Stimulated activated memory B cell treated with anti-CD40 and anti-IgM and Interleukin-4, amounts not matched to agents 10 μg/mL and 1 μg/mL and 100 μg/mL, for 72 hours (primary cell): ENCODE data around the gene AICDA.
A peak's percentile ranks its signal among the peaks of the same experiment; 100 is the strongest.
"Not testable (repeated sequence)": the region's sequence is repeated elsewhere in the genome, so short reads cannot be mapped to it uniquely, and the experiment has no call there.

Experiments used
- ATAC-seq: fragments of 150-1000 bp; cut with Tn5 transposase; 2 replicates; pipeline ENCODE4 v1.10.0; 2021
- H3K27ac Mint-ChIP-seq: one replicate; pipeline ENCODE4 v1.8.0; 2022; ENCODE audit warnings: mild to moderate bottlenecking, mixed read lengths
- H3K27me3 Mint-ChIP-seq: one replicate; pipeline ENCODE4 v1.8.0; 2022; ENCODE audit warnings: mixed read lengths
- H3K36me3 Mint-ChIP-seq: one replicate; pipeline ENCODE4 v1.8.0; 2022; ENCODE audit warnings: mixed read lengths
- H3K4me1 Mint-ChIP-seq: one replicate; pipeline ENCODE4 v1.8.0; 2022; ENCODE audit warnings: mixed read lengths
- H3K4me3 Mint-ChIP-seq: one replicate; pipeline ENCODE4 v1.8.0; 2022; ENCODE audit warnings: mild to moderate bottlenecking, moderate library complexity, mixed read lengths
- H3K9me3 Mint-ChIP-seq: one replicate; pipeline ENCODE4 v1.8.0; 2022; ENCODE audit warnings: mixed read lengths

The AICDA gene

DNA sequence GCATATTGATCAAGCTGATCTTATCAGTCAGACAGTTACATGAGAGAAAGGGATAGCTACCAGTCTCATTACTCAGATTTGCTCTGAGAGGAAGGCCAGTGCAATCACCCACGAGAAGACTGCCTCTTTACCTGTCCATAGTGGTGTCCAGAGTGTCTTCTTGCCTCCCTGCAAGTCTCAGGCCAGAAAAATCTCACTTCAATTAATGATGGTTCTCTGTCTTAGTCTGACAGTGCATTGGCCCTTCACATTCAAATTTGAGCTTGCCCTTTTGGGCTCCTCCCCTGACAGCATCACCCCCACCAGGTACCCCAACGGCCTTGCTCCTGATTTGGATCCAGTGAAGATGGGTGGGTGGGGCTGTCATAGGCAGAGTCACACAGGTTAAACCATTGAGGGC is at the start of gene AICDA:
AICDA (minus strand) TSS at position 231 of the 400 bp plus-strand sequence; CDS start at position 139, 92 bp downstream.
- Mint-ChIP-seq H3K4me3 (peak within 1 kb of the TSS; percentile 64), H3K9me3 (no peaks in the 10 kb centered on the region), H3K36me3 (no peaks in the 10 kb centered on the region), H3K27ac (peak within 1 kb of the TSS; percentile 83), H3K27me3 (no peaks in the 10 kb centered on the region), H3K4me1 (peaks cover 31% of the 10 kb centered on the region)
- ATAC-seq: peak; percentile 51

DNA sequence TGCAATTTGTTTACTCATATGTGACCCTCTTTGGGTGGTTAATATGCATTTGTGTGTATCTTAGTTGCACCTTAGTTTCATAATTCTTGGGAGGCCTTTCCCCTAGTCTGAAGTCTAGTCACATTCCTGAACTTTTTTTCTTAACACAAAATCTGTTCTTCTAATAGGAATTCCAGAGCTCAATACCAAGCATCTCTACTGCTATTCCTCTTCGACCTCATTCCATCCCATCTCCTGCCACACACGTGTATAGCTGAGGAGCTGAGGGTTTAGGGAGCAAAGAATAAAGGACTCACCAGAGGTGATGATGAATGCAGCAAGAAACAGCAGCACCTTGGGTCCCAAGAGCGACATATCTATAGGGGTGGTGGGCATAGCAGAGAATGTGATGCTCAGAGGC is 49.1 kb upstream of the AICDA start:
- Mint-ChIP-seq H3K36me3 (peaks cover 4% of the 10 kb centered on the region), H3K9me3 (no peaks in the 10 kb centered on the region), H3K4me1 (peaks cover 5% of the 10 kb centered on the region), H3K27me3 (no peaks in the 10 kb centered on the region), H3K27ac (no peak overlapping the region), H3K4me3 (no peak overlapping the region)
- no peak for ATAC-seq

DNA sequence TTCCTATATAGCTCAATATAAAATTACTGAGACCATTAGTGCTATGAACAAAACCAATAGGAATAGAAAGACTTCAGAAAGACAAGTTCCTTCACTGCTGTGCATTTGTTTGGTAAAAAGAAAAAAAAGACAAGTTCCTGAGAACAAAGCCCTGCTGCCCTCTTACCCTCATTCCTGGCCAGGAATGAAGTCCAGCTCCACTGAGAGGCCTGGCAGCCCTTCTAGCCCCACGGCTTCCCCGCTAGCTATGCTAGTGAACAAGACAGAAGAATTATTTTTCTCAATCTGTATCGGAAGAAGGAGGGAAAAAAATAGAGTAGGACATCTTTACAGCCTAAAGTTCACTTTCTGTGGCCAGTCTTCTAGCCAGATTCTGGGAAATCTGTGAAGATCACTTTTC is 48.4 kb upstream of the AICDA start:
- Mint-ChIP-seq H3K4me3 (no peak overlapping the region), H3K27ac (no peak overlapping the region), H3K36me3 (peaks cover 4% of the 10 kb centered on the region), H3K4me1 (peaks cover 5% of the 10 kb centered on the region), H3K9me3 (no peaks in the 10 kb centered on the region), H3K27me3 (no peaks in the 10 kb centered on the region)
- ATAC-seq: no peak

DNA sequence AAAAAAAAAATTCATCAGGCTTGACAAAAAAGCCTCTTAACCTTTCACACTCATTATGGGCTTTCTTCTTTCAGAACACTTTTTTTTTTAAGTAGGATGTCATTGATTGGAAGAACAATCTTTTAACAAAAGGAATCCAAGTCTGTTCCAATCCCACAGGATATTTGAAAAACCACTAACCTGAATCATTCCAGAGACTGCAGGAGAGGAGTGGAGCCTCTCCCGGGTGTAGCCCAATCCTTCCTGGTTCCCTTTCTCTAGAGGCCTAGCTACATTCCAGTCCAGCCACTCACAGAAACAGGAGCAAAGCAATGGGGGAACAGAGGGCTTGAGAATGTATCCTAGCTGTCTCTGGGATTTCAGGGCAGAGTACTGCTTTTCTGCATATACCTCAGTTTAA is 45.7 kb upstream of the AICDA start:
- H3K9me3 Mint-ChIP-seq: no peaks in the 10 kb centered on the region
- H3K4me3 Mint-ChIP-seq: no peak overlapping the region
- no peak for ATAC-seq
- H3K27me3 Mint-ChIP-seq: no peaks in the 10 kb centered on the region
- H3K27ac Mint-ChIP-seq: no peak overlapping the region
- H3K36me3 Mint-ChIP-seq: peaks cover 4% of the 10 kb centered on the region
- H3K4me1 Mint-ChIP-seq: peaks cover 4% of the 10 kb centered on the region

DNA sequence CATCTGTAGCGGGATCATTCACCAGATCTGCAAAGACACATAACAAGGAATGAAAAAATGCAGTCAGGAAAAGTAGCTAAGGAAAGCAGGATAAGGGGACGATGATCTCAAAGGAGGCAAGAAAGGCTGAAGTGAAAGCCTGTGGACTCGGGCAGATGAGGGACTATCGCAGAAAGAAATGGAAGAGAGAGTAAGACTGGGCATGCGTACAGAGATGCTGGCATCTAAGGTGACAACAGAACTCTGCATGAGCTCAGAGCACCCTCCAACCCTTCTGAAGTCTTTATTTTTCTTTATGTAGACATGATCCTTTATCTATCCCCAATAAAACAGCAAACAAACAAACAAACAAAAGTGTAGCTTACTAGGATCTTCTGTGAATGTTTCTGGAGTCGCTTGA is 42.8 kb upstream of the AICDA start:
- Mint-ChIP-seq H3K9me3 (no peaks in the 10 kb centered on the region), H3K36me3 (peaks cover 4% of the 10 kb centered on the region), H3K4me1 (peaks cover 4% of the 10 kb centered on the region), H3K27ac (peak overlapping the region; percentile 11), H3K4me3 (no peak overlapping the region), H3K27me3 (no peaks in the 10 kb centered on the region)
- ATAC-seq: no peak

DNA sequence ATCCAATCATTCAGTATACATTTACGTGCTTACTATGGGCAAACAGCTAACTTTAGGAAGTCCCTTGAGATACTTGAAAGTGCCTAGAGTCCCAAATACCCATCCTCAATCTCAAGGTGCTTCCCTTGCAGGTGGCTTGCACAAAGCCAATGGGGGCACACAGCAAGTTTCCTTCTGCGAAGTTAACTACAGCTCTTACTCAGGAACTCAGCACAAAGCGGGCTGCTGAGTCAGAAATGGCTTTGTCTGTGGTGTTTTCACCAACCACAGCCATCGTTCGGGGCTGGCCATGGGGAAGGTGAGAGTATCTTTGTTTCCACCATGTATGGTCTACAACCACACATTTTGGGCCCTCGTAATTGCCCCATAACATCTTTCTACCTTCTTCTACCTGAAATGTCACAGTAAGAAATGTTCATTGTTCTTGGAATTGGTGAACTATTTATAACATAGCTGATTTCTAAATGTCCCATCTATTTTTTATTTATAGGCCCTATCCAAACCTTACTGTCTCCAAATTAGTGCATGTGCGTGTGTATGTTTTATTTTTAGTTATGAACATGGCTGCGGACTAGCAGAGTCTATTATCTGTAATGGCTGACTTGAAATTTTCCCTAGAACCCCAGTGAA is 36.0 kb upstream of the AICDA start:
- H3K4me3 Mint-ChIP-seq: no peak overlapping the region
- H3K9me3 Mint-ChIP-seq: peaks cover 6% of the 10 kb centered on the region
- H3K36me3 Mint-ChIP-seq: no peaks in the 10 kb centered on the region
- H3K27me3 Mint-ChIP-seq: no peaks in the 10 kb centered on the region
- peaks cover 53% of the 10 kb centered on the region for H3K4me1 Mint-ChIP-seq
- peak; percentile 92 for ATAC-seq
- H3K27ac Mint-ChIP-seq: peak overlapping the region; percentile 95

DNA sequence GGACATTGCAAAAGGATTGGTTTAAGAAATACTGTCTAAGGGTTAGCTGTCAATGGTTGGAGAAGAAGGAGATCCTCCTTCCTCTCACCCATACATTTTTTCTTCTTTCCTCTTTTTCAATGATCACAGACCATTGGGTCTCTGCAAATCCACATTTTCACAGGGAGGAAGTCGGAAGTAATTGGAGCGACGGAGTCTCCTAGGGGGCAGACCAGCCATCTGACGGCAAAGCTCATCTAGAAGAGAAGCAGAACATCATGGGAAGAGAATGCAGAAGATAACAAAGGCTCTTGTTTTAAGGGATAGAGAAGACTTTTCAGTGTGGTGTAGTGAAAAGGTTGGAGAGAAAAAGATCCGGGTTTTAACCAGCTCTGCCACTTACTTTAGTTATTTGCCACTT is 35.3 kb upstream of the AICDA start:
- no peaks in the 10 kb centered on the region for H3K36me3 Mint-ChIP-seq
- peaks cover 55% of the 10 kb centered on the region for H3K4me1 Mint-ChIP-seq
- H3K4me3 Mint-ChIP-seq: no peak overlapping the region
- ATAC-seq: no peak
- H3K27ac Mint-ChIP-seq: peak overlapping the region; percentile 95
- peaks cover 6% of the 10 kb centered on the region for H3K9me3 Mint-ChIP-seq
- H3K27me3 Mint-ChIP-seq: no peaks in the 10 kb centered on the region

DNA sequence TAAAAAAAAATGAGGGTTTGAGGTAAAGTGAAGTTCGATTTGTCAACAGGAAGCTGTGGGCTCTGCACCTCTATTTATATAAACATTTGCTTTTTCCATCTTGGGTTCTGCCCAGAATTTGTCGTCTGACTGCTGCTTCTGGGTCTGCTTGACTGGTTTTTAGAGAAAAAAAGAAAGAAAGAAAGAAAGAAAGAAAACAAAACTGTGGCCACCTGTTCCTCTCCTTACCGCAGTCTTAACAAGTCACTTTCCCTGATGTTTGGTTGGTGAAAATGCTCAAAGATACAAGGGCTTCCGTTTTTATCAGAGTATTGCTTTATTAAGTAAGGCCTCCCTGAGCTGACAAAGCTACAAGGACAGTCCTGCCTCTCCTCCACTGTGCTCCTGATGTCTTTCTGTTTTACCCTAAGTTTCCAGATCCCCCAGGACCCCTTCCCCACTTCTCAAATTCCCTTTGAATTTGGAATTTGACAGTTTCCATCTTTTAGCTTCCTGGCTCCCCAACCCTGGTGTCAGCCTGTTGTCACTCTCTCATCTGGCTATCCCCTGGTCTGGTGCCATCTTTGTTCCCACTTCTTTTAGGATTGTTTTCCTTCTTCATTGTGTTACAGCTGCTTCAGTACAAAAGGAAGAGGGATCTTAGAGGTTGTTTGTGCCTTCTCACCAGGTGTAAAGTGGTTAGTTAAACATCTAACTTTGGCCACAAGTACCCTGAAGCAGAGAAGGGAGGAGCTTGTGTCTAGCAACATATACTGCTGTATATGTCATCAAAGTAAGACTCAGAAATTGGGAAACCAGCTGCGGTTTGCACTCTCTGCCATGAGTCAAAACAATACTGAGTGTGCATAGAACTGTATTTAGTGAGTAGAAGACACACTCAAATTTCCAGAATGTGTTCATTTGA is 31.9 kb upstream of the AICDA start:
- Mint-ChIP-seq H3K9me3 (peaks cover 6% of the 10 kb centered on the region), H3K4me3 (peak overlapping the region; percentile 69), H3K4me1 (peaks cover 47% of the 10 kb centered on the region), H3K36me3 (no peaks in the 10 kb centered on the region), H3K27ac (peak overlapping the region; percentile 94), H3K27me3 (no peaks in the 10 kb centered on the region)
- ATAC-seq: peak; percentile 84

DNA sequence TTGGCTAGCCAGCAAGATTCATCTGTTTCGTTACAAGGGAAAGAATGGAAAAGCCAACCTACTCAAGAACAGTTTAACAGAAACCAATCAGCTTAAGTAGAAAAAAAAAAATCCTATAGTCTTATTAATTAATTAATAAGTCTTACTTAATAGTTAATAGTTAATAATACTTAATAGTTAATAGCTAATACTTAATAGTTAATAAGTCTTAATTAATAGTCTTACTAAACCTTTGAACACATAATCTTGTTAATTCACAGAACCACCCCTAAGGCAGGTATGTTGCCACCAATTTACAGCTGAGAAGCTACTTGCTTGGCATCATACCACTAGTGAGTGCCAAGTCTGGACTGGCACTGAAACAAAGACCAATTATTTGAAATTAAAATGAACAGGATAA is 30.1 kb upstream of the AICDA start:
- no peak for ATAC-seq
- Mint-ChIP-seq H3K27ac (no peak overlapping the region), H3K4me1 (peaks cover 37% of the 10 kb centered on the region), H3K4me3 (no peak overlapping the region), H3K9me3 (peaks cover 3% of the 10 kb centered on the region), H3K36me3 (no peaks in the 10 kb centered on the region), H3K27me3 (no peaks in the 10 kb centered on the region)

DNA sequence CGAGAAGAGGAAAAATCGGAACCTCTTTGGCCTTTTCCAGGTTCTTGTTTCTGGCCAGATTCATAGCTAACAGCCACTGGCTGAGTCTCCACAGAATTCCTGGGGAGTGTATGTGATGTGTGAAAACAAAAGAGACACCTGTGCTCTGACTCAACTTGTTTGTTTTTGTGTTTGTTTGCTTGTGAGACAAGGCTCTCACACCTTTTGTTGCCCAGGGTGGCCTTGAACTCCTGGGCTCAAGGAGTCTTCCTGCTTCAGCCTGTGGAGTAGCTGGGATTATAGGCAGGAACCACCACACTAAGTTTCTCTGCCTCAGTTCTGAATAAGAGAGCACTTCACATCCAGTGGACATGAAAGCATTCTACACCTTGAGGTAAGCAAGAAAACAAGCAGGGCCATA is 27.3 kb upstream of the AICDA start:
- Mint-ChIP-seq H3K27ac (peak overlapping the region; percentile 61), H3K9me3 (peaks cover 3% of the 10 kb centered on the region), H3K4me1 (peaks cover 31% of the 10 kb centered on the region), H3K27me3 (no peaks in the 10 kb centered on the region), H3K36me3 (no peaks in the 10 kb centered on the region), H3K4me3 (no peak overlapping the region)
- no peak for ATAC-seq

DNA sequence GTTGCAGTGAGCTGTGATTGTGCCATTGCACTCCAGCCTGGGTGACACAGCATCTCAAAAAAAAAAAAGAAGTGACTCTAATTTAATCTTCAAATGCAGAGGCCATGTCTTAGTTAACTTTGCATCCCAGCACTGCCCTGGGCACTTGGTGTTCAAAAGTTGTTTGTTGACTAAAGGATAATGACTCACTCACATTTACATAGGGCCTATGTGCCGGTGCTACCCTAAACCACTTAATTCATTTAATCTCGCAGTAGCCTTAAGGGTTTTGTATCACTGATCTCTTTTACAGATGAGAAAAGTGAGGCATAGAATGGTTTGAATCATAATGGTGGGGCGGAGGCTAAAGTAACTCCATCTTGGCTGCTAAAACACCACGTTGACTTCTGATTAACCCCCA is 26.3 kb upstream of the AICDA start:
- ATAC-seq: no peak
- Mint-ChIP-seq H3K36me3 (no peaks in the 10 kb centered on the region), H3K27me3 (no peaks in the 10 kb centered on the region), H3K9me3 (peaks cover 3% of the 10 kb centered on the region), H3K27ac (peak overlapping the region; percentile 61), H3K4me3 (no peak overlapping the region), H3K4me1 (peaks cover 21% of the 10 kb centered on the region)

DNA sequence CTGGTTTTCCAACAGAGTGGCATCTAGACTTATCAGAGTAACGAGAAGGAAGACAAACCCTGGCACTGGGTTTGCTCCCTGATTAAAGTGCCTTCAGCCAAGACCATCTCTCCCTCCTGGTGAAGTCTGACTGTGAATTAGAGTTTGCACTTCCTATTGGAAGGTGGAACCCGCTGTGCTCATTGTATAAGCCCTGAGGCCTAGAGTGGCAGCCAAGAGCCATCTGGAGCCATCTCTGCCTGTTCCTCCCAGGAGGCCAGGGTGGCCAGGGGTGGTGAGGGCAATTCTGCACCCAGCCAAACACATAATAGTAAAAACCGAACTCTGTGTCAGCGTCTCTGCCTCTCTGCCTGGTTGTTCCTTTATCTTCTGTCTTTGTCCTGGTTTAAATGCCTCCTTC is 25.0 kb upstream of the AICDA start:
- peaks cover 16% of the 10 kb centered on the region for H3K4me1 Mint-ChIP-seq
- H3K36me3 Mint-ChIP-seq: no peaks in the 10 kb centered on the region
- H3K9me3 Mint-ChIP-seq: no peaks in the 10 kb centered on the region
- H3K4me3 Mint-ChIP-seq: no peak overlapping the region
- peak overlapping the region; percentile 61 for H3K27ac Mint-ChIP-seq
- H3K27me3 Mint-ChIP-seq: no peaks in the 10 kb centered on the region
- no peak for ATAC-seq

DNA sequence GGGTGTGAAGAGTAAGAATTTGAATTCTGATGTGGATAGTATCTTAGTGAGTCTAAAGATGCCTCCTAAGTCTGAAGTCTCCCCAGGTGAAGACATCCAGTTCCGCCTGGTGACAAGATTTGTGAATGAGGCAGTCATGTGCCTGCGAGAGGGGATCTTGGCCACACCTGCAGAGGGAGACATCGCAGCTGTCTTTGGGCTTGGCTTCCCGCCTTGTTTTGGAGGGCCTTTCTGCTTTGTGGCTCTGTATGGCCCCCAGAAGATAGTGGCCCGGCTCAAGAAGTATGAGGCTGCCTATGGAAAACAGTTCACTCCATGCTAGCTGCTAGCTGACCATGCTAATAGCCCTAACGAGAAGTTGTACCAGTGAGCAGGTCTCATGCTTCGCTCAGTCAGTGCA is 24.6 kb upstream of the AICDA start:
- Mint-ChIP-seq H3K27me3 (no peaks in the 10 kb centered on the region), H3K9me3 (no peaks in the 10 kb centered on the region), H3K27ac (peak overlapping the region; percentile 61), H3K36me3 (no peaks in the 10 kb centered on the region), H3K4me3 (no peak overlapping the region), H3K4me1 (peaks cover 16% of the 10 kb centered on the region)
- ATAC-seq: no peak

DNA sequence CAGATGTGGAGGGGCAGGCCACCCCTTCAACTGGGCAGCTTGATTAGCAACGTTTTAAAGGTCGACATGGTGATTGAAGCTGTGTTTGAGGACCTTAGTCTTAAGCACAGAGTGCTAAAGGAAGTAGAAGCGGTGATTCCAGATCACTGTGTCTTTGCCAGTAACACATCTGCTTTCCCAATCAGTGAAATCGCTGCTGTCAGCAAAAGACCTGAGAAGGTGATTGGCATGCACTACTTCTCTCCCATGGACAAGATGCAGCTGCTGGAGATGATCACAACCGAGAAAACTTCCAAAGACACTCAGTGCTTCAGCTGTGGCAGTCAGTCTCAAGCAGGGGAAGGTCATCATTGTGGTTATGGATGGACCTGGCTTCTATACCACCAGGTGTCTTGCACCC is 23.9 kb upstream of the AICDA start:
- Mint-ChIP-seq H3K4me3 (no peak overlapping the region), H3K27me3 (no peaks in the 10 kb centered on the region), H3K36me3 (no peaks in the 10 kb centered on the region), H3K27ac (peak overlapping the region; percentile 61), H3K9me3 (no peaks in the 10 kb centered on the region), H3K4me1 (peaks cover 16% of the 10 kb centered on the region)
- ATAC-seq: no peak

DNA sequence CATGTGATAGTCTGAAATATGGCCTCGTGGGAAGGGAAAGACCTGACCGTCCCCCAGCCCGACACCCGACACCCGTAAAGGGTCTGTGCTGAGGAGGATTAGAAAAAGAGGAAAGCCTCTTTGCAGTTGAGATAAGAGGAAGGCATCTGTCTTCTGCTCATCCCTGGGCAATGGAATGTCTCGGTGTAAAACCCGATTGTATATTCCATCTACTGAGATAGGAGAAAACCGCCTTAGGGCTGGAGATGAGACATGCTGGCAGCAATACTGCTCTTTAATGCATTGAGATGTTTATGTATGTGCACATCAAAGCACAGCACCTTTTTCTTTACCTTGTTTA is 23.3 kb upstream of the AICDA start:
- not testable (repeated sequence) for ATAC-seq, H3K4me3 Mint-ChIP-seq, H3K9me3 Mint-ChIP-seq, H3K36me3 Mint-ChIP-seq, H3K27me3 Mint-ChIP-seq
- Mint-ChIP-seq H3K4me1 (peaks cover 16% of the 10 kb centered on the region), H3K27ac (peak overlapping the region; percentile 61)
